ENCODE results near the gene RAET1L.

DNA sequence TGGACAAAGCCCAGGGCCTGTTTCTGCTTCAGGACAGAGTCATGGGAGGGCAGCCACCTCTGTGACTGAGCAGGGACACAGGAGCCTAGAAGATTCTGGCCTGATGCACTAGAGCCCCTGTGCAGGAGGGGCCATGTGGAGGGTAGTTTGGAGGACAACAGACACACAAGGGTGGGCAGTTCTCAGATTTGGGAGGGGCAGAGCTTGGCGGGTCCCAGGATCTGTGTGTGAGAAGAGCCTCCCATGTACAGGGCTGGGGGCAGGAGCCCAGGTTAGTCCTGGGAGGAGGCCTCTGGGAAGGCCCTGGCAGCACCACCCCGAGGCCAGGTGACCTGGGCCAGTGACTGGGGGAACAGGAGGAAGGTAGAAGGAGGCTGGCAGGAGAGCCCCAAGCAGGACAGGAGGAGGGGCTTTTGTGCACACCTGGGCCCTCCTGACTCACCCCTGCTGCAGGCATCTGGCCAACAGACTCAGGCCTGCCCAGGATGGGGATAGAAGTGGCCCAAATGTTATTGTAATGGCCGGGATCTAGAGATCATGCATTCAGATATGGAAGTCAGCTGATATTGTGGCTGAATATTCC is 45.0 kb upstream of the RAET1L start:
- TF ChIP-seq, protein P1, sequence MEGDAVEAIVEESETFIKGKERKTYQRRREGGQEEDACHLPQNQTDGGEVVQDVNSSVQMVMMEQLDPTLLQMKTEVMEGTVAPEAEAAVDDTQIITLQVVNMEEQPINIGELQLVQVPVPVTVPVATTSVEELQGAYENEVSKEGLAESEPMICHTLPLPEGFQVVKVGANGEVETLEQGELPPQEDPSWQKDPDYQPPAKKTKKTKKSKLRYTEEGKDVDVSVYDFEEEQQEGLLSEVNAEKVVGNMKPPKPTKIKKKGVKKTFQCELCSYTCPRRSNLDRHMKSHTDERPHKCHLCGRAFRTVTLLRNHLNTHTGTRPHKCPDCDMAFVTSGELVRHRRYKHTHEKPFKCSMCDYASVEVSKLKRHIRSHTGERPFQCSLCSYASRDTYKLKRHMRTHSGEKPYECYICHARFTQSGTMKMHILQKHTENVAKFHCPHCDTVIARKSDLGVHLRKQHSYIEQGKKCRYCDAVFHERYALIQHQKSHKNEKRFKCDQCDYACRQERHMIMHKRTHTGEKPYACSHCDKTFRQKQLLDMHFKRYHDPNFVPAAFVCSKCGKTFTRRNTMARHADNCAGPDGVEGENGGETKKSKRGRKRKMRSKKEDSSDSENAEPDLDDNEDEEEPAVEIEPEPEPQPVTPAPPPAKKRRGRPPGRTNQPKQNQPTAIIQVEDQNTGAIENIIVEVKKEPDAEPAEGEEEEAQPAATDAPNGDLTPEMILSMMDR (conservative IDR thresholded peaks at IDR 0.05; ENCODE audit: low read depth in 2 of 2) = no peak
- TF ChIP-seq, protein P2, sequence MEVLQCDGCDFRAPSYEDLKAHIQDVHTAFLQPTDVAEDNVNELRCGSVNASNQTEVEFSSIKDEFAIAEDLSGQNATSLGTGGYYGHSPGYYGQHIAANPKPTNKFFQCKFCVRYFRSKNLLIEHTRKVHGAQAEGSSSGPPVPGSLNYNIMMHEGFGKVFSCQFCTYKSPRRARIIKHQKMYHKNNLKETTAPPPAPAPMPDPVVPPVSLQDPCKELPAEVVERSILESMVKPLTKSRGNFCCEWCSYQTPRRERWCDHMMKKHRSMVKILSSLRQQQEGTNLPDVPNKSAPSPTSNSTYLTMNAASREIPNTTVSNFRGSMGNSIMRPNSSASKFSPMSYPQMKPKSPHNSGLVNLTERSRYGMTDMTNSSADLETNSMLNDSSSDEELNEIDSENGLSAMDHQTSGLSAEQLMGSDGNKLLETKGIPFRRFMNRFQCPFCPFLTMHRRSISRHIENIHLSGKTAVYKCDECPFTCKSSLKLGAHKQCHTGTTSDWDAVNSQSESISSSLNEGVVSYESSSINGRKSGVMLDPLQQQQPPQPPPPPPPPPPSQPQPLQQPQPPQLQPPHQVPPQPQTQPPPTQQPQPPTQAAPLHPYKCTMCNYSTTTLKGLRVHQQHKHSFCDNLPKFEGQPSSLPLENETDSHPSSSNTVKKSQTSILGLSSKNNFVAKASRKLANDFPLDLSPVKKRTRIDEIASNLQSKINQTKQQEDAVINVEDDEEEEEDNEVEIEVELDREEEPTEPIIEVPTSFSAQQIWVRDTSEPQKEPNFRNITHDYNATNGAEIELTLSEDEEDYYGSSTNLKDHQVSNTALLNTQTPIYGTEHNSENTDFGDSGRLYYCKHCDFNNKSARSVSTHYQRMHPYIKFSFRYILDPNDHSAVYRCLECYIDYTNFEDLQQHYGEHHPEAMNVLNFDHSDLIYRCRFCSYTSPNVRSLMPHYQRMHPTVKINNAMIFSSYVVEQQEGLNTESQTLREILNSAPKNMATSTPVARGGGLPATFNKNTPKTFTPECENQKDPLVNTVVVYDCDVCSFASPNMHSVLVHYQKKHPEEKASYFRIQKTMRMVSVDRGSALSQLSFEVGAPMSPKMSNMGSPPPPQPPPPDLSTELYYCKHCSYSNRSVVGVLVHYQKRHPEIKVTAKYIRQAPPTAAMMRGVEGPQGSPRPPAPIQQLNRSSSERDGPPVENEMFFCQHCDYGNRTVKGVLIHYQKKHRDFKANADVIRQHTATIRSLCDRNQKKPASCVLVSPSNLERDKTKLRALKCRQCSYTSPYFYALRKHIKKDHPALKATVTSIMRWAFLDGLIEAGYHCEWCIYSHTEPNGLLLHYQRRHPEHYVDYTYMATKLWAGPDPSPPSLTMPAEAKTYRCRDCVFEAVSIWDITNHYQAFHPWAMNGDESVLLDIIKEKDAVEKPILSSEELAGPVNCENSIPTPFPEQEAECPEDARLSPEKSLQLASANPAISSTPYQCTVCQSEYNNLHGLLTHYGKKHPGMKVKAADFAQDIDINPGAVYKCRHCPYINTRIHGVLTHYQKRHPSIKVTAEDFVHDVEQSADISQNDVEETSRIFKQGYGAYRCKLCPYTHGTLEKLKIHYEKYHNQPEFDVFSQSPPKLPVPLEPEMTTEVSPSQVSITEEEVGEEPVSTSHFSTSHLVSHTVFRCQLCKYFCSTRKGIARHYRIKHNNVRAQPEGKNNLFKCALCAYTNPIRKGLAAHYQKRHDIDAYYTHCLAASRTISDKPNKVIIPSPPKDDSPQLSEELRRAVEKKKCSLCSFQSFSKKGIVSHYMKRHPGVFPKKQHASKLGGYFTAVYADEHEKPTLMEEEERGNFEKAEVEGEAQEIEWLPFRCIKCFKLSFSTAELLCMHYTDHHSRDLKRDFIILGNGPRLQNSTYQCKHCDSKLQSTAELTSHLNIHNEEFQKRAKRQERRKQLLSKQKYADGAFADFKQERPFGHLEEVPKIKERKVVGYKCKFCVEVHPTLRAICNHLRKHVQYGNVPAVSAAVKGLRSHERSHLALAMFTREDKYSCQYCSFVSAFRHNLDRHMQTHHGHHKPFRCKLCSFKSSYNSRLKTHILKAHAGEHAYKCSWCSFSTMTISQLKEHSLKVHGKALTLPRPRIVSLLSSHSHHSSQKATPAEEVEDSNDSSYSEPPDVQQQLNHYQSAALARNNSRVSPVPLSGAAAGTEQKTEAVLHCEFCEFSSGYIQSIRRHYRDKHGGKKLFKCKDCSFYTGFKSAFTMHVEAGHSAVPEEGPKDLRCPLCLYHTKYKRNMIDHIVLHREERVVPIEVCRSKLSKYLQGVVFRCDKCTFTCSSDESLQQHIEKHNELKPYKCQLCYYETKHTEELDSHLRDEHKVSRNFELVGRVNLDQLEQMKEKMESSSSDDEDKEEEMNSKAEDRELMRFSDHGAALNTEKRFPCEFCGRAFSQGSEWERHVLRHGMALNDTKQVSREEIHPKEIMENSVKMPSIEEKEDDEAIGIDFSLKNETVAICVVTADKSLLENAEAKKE (CRISPR knock-in tag; IDR thresholded peaks at IDR 0.05) = no peak
- TF ChIP-seq EZH2 (IDR thresholded peaks at IDR 0.05; ENCODE audit: low read depth, unreplicated experiment) (no peak), POLR2AphosphoS5 (IDR thresholded peaks at IDR 0.05; ENCODE audit: low read depth) (no peak)

Data from GM23338 (cell line).